DMS 273 (cell line): ENCODE measurements around the gene TMEM132C.
"Not testable (repeated sequence)": the region's sequence is repeated elsewhere in the genome, so short reads cannot be mapped to it uniquely, and the experiment has no call there.

ENCODE experiments used
- DNase-seq: peaks from one replicate; lab custom pipeline; 2025; ENCODE audit not compliant: unreplicated experiment; lab: John Stamatoyannopoulos, UW

The TMEM132C gene

DNA sequence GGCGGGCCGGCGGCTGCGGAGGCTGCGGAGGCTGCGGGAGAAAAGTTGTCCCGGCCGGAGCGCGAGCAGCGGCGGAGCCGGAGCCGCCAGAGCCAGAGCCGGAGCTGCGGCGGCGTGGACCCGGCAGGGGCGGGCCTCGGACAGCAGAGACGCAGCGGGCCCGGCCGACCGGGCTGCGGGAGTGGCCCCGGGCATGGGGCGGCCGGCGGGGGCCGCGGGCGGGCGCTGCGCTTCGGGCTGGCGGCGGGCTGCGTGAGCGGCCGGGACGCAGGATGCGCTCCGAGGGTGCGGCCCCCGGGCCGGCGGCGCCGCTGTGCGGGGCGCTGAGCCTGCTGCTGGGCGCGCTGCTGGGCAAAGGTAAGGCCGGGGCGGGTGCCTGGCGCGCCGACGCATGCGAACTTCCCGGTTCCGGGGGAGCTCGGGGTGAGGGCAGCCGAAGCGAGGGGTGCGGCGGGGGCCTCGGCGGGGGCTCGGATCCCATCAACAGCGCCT is at the start of gene TMEM132C:
TMEM132C (plus strand) TSS at position 40 of the 492 bp plus-strand sequence; CDS start at position 273, 233 bp downstream.
- DNase-seq: peak; percentile 18

DNA sequence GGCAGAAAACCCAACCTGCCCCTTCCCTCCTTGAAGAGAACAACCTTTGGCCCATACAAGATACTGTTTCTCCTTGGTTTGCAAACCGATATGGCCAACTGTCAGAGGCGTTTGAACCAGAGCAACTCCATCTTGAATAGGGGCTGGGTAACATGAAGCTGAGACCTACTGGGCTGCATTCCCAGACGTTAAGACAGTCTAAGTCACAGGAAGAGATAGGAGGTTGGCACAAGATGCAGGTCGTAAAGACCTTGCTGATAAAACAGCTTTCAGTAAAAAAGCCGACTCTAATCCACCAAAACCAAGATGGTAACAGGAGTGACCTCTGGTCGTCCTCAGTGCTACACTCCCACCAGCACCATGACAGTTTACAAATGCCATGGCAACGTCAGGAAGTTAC is 42.7 kb upstream of the TMEM132C start:
- no peak for DNase-seq

DNA sequence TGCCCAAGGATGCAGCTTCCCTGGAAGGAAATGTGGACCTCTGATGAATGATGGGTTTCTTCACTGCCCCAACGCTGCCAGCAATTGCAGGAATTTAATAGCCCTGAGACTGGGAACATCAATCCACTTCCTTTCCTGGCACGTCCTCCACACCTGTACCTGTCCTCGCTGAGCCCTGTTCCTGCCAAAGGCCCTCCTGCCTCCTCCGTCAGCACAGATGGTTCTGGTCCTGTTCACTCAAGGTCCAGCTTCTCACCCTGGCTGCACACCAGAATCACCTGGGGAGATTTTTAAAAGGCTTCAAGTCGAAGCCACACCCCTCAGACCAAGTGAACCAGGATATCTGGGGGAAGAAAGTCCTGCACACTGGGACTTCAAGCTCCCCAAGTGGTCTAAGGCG is 38.4 kb upstream of the TMEM132C start:
- DNase-seq: no peak

DNA sequence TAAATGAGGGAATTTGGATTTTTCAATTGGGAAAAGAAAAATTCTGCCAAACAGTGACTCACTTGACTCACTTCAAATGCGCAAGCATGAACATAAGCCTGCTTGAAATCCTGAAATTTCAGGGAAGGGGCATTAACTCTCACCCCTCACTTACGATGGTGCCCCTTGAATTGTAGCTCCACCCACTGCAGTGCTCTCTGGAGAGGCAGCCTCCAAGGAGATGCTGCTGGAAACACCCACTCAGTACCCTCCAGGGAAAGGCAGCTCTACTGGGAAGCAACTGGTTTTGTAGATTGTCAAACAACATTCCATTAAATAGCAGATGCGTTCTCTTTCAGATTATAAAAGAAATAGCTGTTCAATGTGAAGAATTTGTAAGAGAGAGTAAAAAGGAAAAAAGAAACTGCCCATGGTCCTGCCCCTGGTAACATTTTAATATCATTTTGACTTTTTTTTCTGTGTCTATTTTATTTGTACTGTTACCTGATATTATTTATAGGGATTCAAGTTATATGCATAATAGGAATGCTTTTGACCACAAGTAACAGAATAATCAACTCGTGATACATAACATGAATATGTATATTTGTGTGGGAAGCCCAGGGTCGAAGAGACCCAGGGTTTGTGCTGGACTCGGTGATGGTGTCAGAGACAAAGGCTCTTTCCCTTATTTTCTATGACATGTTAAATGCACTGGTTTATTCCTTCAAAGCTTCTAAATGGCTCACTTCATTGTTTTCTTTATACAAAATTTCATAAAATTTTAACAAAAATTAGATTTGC is 31.1 kb upstream of the TMEM132C start:
- no peak for DNase-seq

DNA sequence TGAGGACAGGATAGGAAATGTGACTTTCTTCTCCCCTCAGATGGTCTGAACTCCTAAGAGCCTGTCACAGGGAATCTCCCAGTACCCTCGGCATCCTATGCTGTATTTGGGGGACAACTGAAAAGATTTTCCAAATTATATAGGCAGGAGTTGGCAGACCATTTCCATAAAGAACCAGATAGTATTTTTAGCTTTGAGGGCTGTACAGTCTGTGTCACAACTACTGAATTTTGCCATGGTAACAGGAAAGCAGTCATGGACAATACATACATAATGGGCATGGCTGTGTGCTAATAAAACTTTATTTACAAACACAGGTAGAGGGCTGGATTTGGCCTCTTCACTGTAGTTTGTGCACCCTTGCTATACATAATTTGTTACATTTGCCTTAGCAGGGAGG is 30.4 kb upstream of the TMEM132C start:
- no peak for DNase-seq

DNA sequence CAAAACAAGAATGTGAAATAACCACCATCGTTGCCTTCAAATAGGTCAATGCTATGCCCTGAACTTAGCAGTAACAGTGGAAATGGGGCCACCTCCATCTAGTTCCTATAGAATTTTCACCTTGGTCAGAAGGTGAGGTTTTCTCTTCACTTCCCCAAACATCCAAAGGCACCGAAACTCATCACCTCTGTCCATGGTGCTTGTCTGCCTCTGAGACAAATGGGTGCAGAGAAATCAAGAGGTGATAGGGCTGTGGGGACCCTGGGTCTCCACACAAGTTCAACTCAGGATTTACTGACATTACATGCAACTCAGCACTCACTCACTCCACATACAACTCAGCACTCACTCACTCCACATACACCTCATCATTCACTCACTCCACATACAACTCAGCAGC is 26.2 kb upstream of the TMEM132C start:
- no peak for DNase-seq

DNA sequence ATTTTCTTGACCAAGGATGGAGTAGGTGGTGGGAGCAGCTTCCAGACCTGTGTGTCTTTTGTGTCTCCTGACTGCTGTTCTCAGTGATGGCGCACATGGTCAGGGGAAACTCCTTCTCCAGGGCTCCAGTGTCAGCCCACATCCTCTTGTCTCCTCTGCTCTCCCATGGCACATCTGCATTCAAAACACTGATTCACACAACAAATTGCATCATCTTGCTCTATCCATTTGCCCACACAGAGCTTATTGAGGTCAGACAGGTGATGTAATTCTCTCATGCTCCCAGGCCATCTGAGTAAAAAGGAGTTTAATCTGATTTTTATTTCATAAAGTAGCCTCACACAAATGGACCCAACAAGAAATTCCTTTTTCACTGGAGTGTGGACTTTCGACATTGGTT is 21.8 kb upstream of the TMEM132C start:
- no peak for DNase-seq

DNA sequence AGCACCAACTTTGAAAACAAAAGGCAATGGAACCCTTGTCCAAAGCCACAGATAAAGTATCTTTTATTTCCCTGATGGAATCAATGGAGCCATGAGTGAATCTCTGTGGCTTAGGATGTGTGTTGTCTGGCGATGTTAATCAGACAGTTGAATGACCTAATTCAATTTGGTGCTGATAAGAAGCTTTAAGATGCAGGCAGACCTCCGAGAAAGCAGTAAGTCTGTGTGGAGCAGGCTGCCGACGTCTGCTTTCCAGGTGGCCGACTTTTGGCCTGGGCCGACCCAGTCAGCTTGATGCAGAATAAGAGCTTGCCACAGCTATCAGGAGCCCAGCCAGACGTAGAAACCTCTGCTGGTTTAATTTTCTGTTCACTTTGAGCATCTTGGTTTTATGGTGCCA is 21.1 kb upstream of the TMEM132C start:
- DNase-seq: no peak

DNA sequence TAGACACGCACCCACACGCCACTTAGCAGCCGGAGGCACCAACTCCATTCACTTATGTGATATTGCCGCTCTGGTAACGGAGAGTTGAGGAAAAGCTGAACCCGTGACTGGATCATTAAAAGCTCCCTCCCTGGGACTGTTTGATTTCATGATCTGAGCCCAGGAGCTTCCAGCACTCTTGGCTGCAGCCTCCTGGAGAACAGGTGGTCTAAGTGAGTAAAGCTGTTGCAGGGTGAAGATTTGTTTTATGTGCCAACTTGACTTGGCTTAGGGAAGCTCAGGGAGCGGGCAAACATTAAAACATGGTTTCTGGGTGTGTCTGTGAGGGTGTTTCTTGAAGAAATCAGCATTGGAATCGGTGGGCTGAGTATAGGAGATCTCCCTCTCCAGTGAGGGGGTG is 16.9 kb upstream of the TMEM132C start:
- DNase-seq: no peak

DNA sequence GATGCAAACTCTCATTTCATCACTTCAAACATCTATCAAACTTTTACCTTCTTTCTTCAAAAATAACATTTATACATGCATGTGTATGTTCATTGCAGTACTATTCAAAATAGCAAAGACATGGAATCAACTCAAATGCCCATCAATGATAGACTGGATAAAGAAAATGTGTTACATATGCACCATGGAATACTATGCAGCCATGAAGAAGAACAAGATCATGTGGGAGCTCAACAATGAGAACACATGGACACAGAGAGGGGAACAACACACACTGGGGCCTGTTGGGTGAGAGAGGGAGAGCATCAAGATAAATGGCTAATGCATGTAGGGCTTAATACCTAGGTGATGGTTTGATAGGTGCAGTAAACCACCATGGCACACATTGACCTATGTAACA is 13.1 kb upstream of the TMEM132C start:
- DNase-seq: not testable (repeated sequence)

DNA sequence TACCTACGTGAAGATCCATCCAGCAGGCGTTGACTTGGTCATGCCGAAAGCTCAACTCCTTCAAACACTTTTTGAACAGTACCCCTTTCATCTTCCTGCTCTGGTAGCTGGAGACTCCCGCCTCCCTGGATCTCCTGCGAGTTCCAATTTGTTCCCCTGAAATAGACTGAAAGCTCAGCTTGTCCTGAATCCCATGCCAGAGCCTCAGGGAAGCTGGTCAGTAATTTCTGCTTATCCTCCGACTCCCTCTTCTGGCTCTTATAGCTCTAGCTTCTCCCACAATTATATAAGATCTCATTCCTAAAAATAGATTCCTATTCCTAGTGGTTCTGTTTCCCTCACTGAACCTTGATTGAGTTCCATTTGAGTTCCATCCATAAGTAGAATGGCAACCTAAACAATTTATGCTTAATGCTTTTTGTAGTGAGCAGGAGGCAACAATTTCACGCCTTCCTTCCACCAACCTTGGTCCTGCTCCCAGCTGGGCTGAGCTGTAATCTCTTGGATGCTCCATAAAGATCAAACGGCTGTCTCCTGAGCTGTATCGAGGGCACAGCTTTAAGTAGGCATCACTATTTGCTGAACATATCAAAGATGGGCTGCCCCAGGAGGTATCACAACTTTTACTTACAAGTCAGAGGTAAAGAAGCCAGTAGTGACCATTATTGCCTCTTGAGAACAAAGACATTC is 8.0 kb upstream of the TMEM132C start:
- peak; percentile 0 for DNase-seq

DNA sequence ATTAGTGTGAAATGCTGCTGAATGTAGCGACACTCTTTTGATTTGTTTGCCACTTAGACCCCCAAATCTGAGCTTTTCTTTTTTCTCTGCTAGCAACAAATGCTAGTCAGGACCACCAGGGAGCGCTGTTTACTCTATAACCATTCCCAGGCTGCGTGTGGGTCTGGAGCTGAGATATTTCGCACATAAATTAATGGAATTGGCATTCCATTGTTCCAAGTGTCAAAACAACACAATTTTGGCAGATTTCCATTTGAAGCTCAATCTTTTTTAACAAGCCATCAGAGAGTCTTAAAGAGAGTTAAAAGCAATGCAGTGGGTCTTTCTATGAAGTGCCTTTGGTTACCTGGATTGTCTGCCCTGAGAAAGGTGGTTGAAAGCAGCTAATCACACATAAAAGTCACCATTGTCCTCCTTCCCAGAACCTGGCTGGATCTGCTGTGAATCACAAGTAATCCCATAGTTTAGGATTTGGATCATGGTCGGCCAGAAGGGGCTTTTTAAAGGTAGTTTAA is 7.4 kb upstream of the TMEM132C start:
- DNase-seq: peak; percentile 60

DNA sequence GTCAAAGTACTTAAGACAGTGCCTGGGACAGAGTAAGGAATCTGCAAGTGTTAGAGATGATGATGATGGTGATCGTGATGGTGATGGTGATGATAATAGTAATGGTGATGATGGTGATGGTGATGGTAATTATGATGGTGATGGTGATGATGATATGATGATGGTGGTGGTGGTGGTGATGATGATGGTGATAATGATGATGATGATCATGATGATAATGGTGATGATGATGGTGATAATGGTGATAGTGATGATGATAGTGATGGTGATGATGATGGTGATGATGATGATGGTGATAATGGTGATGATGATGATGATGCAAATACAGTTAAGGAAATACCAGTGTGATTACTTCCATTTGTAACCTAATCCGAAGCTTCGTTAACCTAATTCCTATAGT is 5.2 kb upstream of the TMEM132C start:
- DNase-seq: no peak

DNA sequence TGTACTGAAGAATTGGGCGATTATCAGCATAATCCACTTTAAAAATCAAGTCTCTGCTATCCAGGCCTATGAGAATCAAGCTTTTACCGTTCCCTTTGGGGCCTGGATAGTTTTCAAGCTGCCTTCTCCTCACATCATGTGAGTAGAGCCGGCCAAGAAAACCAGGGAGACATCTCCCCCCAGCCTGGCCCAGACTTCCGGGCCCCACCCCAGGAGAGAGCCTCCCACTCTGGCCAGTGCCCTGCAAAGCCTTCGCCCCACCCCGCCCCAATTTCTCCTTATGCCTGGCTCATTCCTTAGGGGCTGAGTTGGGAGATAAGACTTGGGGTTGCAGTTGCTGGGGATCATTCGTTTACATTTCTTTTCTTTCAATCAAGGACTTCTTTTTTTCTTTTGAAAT is 1.4 kb upstream of the TMEM132C start:
- no peak for DNase-seq

DNA sequence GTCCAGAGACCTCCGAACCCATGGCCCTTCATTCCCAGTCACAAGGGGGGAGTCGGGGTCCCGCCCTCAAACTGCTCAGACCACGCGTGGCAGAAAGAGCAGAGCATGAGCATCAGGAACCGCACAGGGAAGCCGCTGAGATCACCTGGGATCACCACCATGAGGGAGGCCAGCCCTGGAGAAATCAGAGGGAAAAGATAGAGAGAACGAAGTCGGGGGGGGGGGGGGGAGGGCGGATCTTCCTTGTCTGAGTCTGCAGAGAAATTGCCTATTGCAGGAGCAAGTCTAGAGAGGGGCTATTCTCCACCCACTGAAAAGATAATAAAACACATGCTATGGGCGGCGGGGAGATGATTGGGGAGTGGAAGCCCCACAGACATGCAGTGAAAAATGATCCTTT is 884 bp upstream of the TMEM132C start:
- no peak for DNase-seq

DNA sequence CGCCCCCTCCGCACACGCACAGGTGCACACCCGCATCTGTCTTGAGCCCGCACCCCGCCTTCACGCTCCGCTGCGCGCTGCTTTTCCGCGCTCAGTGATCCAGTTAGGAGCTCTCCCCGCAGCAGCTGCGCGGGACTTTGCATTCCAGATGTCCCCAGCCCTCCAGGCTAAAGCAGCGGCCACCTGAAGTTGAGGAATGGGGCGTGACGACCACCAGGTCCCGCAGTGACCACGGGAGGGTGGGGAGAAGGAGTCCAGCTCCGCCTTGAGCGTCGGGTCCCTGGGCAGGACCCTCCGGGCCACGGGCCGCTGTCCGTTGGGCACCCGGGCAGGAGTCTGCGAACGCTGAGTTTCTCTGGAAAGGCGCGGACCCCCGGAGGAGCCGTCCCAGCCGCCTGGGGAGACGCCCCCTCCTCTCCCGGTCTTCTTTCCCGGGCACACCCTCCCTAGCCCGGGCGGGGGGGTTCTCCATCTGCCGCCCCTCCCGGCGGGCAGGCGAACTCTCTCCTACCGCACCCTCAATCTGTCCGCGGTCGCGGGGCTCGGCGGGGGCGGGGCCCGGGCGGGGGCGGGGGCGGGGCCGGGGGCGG is 334 bp upstream of the TMEM132C start:
- DNase-seq: no peak

DNA sequence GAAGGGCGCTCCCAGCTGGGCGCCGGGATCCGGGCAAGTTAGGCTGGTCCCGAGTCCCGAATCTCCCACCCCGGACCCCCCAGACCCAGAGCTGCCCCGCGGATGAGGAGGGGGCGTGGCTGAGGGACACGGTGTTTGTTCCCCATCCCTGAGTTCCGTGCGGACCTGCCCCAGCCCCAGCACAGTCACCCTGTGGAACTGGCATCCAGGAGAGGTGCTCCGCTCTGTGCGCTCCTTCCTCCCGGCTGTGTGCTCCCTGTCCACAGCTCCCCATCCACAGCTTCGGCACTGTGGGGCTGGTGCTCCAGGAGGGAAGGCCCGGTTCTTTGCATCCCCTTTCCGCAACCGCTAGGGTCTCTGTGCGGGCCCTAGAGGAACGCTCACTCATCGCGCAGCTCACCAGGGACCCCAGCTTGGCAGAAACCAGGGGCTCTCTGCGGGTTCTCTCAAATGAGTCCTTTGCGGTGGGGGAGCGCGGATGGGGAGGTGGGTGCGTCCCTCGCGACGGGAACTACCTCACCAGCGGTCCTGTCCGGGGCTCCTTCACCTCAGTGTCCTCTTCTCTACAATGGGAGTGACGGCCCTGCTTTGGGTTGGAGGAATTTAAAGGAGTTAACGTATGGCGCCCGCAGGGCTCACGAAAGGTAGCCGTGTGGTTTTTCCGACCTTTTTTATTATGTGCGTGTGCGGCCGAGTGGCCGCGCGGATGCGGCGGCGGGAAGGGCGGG is 845 bp downstream of the TMEM132C start:
- peak; percentile 16 for DNase-seq

DNA sequence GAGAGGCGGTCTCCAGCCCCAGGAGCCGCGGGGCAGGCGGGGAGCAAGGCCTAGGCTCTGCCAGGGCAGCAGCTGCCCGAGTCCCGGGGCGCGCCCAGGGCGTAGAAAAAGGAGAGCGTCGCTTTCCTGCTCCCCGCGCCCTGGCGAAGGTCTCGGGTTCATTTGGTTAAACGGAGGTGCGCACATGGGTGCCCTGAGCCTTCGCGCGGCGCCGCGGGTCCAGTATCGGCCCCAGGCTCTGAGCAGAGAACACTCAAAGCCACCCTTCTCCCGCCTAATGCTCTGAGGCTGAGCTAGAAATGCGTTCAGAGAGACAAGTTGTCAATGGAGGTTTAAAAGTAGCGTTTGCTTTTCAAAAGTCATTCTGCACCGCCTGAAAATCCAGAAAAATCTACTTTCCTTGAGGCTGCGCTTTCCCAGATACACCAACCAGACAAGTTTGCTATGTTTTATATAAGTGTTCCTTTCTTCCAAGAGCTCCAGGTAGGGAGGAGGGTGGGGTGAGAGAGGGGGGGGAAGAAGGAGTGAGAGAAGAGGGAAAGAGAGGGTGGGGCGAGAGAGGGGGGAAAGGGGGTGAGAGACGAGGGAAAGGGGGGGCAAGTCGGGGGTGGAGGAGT is 1.5 kb downstream of the TMEM132C start:
- DNase-seq: peak; percentile 16

DNA sequence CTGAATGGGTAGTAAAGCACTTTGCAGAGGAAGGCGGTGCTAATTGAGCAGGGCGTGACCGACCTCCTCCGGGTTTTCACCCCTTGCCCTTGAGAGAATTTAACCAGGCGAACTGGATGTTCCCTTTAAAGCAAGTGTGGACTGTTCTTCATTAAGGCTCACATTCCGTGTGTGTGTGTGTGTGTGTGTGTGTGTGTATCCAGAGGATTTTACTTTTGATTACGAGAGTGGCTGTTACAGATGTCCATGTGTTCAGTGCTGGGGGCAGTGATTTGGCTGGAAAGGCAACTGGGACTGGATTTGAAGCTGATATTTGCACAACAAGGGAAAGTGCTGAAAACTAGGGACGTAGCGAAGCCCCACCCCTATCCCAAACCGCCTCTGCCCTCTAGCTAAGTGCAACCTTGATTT is 2.2 kb downstream of the TMEM132C start:
- peak; percentile 2 for DNase-seq

DNA sequence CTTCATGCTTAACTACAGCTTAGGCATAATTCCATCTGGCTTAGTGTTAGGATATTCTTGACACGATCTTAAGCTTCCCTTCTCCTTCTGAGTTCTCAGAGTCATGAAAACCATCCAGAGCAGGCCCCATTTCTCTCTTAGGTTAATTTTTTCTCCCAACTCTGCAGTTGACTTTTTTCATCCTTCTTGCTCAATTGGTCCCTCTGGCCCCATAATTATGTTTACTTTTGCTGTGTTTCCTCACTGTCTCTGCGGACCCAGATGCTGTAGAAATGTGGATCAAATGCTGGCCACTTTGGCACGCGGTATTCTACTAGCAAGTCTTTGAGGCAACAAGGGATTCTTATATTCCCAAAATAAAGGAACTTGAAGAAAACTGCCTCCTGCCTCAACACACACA is 9.5 kb downstream of the TMEM132C start:
- DNase-seq: no peak

DNA sequence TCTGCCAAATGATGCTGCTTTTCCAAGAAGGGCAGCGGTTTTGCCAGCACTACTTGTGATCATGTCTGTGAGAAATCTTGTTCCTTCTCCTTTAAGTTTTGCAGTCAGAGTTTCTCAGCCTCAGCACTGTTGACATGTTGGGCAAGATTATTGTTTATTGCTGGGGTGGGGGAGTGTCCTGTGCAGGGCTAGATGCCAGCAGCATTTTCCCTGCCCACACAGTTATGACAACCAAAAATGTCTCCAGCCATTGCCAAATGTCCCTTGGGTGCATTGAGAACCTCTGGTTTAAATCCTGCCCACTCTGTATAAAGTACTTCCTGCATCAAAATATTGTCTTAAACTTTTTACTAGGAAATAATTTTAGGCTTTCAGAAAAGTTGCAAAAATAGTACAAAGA is 20.0 kb downstream of the TMEM132C start:
- no peak for DNase-seq
